ENCODE data around the gene CYBC1.

The CYBC1 gene

DNA sequence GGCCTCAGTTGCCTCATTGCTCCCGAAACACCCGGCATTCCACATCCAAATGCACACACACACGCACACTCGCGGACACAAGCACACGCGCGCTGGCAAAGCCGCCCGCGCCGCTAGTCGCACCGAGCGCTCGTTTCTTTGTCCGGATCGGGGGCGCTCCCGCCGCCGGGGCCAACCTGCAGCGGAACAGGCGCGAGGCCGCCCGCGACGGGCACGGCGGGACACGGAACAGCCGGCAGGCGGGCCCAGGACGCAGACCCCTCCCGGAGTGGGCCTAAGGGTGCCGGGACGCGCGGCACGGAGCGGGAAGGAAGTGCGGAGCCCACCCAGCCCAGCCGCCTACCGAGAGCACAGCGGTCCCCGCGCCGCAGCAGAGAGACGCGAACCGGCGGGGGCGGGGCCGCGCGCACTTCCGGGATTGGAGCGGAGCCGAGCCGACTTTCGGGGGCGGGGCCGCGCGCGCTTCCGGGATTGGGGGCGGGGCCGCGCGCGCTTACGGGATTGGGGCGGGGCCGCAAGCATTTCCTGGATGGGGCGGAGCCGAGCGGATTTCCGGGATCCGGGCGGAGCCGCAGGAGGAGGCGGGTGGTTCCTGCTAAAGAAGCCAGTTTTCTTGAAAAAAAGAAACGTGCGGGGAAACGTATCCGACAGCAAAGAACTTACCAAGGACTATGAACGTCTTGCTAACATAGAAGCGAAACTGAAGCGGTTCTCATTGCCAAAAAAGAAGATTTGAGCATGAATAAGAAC, at the start of gene CYBC1:
TSS of gene CYBC1 (minus strand) at position 396 of the 750 bp plus-strand sequence. CDS start 1,498 bp downstream, outside the sequence.
- DNase-seq (ENCODE audit: low read depth in 2 of 2), result peak; percentile 88 to 93

DNA sequence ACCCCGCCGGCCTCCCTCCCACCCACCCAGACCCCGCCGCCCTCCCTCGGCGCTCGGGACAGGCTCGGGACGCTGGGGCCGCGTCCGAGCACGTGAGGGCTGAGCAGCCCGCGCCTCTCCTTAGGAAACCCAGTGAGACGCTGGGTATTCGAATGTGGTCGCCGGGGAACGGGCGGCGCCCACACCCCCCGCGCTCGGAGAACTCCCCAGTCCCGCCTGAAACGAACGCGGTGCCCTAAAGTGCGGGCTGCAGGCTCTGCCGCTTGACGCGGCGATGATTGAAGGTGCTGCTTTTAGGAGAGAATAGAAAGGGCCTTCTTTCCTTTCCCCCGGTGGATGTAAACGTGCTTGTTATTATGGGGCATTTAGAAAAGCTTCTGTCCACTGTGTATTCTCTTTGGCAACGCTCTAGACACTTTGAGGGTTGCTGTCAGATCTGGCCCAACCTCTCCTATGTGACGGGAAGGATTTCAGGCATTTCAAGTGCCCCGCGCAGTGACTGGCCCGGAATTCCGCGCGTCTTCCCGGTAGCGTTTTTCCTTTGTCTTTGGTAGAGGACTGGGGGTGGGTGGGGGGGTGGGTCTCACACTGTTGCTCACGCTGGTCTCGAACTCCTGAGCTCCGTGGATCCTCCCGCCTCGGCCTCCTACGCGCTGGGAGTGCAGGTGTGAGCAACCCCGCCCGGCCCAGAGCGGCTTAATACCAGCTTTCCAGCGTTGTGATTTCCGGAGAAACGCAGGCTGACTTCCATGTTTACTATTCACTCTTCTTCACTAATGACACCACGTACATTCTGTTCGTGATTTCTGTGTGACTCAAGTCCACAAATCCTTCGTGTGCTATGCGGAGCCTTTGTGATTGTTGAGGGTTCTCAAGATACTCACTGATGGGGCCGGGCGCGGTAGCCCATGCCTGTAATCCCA, 47.2 kb upstream of the CYBC1 start:
- peak in 1 of 2 donors; percentile 35 for DNase-seq (ENCODE audit: low read depth in 2 of 2)

DNA sequence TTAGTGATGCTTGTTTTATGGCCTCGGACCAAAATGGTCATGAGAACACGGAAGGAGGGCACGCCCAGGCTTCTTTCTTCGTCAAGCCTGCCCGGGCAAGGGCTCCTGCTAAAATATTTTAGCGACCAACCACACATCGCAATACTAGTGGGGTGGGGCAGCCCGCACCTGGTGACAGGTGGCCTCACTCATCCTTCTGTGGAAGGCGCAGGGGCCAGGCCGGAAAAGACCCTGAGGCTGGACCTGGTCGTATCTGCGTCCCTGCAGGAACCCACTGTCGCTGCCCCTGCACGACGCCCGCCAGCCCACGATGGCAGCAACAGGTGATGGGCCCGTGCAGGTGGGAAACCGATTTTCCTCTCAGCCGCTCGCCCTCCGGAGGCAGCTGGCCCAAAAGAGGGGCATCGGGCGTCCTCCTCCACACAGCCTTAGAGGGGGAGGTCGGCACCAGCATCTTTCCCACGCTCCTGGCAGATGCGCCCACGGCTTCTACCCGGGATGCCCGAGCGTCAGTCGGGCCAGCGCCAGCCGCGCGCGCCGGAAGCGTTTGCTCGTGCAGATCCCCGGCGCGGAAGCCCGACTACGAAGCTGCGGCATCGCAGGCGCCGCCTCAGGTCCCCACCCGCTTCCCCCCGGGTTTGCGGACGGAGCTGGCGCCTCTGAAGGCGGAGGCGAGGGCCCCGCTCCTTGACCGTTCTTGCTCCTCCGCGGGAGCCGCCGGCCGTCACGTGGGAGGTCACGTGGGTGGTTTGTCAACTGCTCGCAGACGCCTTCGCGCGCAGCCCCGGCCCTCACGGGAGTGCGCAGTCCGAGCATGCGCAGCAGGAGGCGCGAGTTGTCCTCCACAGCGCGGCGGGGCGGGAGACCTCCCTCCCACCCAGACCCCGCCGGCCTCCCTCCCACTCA, 46.2 kb upstream of the CYBC1 start:
- DNase-seq (ENCODE audit: low read depth in 2 of 2), result peak; percentile 82 to 91

DNA sequence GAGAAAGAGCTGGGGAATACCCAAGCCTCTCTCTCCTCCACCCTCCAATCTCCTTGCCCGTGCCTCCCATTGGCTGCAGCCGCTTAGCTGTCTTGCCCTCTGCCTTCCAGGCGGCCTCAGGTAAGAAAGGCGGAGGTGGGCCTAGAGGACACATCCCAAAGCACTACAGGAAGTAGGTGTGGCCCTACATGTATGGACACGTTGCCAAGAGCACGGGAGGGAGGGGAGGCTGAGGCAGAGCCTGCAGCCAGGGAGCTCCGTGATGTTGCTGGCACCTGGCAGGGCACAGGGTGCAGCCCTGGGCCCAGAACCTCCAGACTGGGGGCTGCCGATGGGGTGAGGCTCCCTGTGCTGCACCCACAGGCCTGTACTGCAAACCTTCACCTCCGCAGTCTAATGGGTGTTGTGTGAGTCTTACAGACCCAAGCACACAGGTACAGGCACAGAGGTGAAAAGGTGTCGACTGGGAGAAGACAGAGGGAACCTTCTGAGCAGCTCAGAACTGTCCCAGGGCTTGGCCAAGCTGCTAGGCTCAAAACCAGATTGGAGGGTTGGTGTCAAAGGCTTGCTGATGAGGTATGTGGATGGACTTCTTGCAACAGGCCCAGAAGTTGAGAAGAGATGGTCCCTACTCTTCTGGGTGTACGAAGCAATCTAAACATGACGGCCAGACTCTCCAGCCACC, 45.4 kb upstream of the CYBC1 start:
- no peak for DNase-seq (ENCODE audit: low read depth in 2 of 2)

DNA sequence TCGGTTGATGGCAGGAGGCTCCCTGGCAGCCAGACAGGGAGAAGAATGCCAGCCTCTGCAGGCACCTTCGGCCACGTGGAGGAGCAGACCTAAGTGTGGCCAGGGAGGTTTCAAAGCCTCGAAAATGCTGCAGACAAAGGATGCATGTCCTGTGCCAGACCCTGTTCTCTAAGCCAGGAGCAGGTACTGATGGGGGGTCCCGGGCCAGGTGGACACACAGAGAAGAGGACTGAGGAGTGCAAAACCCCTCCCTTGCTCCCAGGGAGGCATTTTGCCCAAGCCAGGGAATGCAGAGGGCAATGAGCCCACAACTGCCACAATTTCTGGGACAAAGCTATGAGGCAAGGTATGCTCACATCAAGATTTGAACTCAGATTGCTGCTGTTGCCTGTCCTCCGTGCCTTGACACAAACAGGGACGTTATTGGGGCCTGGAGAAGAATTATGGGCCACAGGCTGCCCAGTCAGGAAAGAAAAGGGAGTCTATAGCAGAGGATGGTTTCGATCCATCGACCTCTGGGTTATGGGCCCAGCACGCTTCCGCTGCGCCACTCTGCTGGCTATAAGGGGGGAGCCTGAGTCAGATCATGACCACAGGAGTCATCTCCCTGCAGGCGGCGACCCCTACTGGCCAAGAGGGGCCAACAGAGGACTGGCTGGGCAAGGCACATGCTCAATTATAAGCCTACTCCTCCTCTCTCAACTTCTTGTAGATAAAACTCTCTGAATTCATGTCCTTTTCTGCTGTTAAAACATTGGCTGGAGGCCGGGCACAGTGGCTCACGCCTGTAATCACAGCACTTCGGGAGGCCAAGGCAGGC, 43.9 kb upstream of the CYBC1 start:
- DNase-seq (ENCODE audit: low read depth in 2 of 2), result peak; percentile 76 to 78

DNA sequence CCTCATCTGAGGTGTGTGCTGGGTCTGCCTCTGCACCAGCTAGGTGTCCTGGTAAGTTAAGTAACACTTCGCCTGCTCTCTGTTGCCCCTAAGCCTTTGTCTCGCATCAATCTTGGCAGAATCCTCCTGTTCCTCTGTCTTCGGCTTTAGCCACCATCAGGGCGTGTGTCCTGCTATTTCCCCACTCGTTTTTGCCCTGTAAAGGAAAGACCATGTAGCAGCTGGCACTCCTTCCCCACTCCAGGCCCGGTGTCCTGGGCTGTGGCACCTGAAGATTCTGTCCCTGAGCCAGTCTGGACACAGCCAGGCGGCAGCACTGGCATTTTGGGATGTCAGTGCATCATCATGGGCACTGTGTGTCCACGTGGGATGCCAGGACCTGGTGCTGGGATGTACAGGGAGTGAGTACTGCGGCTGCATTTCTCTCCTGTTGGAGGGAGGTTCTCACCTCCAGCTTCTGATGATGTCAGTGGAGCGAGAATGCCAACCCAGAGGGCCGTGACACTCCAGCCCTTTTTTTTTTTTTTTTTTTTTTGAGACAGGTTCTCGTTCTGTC, 42.8 kb upstream of the CYBC1 start:
- DNase-seq (ENCODE audit: low read depth in 2 of 2), result no peak

DNA sequence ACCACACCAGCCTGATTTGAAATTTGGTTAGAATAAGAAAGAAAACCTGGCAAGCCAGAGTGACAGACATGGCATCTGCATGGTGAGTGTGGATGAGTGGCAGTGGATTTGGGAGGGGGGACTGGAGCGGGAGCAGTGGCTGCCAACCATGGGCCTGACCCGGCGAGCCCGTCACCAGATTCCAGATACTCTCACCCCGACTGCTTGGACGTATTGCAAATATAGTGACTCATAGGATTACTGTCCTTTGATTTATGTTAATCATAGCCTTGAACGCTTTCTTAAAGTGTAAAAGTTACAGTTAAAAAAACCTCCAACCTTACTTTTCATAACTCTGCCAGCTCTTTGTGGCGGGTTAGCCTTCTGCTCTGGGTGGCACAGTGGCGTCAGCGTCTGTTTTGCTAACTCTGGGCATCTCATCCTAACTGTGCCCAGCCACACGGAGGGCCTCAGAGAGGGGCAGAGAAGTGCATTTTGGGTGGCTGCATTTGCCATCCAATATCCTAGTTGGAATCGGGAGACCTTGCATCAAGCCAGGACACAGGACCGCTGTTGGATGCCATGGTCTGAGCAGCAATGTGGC, 42.2 kb upstream of the CYBC1 start:
- no peak for DNase-seq (ENCODE audit: low read depth in 2 of 2)

DNA sequence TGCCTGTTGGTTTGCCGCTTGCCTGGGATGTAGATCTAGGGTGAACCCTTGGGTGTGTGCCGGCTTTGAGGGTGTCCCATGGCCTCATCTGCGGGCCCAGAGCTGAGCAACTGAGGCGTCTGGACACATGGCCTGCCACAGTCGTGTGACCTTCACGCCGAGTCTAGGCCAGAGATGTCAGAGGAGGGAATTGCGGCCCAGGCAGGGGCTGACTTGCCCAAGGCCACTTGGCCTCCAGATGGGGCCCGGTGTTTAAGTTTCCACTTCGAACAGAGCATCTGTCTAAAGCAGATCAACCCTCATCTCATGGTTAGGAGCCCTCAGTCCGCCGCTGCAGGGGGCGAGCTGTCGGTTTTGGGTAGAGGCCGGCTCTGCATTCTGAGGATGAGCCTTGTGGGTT, 41.0 kb upstream of the CYBC1 start:
- no peak for DNase-seq (ENCODE audit: low read depth in 2 of 2)

DNA sequence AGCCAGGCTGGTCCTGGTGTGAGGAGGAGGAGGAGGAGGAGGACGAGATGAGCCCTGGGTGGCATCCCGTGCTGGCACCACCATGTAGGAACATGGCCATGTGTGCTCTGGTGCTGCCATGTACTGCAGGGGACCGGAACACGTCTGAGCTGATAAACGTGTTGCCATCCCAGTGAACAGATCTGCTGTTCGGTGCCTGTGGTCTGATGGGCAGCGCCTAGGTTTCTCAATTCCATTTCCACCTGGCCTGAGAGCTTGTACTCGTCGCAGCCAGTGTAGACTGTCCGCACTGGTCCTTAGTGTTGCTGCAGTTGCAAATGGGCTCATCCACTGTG, 40.6 kb upstream of the CYBC1 start:
- no peak for DNase-seq (ENCODE audit: low read depth in 2 of 2)

DNA sequence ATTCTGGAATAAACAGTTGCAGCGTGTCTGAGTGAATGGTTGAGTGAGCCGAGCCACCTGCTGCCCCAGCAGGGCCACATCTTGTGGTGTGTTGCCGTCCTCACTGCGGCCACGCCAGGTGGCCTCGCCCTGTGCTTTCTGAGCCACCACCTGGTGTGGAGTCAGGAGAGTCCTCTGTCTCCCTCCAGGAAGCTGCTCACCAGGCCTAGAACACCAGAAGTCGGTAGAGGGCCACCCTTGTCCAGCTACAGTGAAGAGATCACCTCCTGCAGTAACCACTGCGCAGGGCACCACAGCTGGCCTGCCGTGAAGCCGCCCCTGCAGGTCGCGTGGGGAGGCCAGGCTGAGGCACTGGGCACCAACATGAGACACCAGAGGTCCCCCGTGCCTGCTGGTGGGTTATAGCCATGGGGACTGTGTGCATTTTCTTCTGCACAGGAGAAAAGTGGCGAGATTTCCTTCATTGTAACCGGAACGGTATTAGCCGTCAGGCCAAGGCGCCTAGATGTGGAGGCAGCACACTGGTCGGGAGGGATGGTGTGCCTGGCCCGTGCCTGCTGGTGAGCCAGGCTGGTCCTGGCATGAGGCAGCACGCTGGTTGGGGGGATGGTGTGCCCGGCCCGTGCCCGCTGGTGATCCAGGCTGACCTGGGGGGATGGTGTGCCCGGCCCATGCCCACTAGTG, 40.1 kb upstream of the CYBC1 start:
- no peak for DNase-seq (ENCODE audit: low read depth in 2 of 2)

DNA sequence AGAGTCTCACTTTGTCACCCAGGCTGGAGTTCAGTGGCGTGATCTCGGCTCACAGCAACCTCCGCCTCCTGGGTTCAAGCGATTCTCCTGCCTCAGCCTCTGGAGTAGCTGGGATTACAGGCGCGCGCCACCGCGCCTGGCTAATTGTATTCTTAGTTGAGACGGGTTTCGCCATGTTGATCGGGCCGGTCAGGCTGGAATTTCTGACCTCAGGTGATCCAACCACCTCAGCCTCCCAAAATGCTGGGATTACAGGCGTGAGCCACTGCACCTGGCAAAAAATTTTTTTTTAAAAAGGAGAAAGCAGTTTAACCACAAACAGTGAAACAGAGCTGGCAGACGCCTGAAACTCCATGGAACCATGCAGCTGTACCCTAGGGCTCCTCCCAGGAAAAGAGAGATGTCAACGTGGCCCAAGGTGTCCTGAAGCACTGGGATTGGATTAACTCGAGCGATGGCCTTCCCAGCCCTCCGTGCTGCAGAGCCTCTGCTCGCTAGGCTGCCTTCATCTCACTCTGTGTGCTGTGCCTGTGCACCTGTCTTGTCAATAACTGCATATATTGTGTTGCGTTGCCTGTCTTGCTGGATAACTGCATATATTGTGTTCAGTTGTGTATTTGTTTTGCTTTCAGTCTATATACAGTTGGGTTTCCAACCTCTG, 39.4 kb upstream of the CYBC1 start:
- DNase-seq (ENCODE audit: low read depth in 2 of 2), result no peak

DNA sequence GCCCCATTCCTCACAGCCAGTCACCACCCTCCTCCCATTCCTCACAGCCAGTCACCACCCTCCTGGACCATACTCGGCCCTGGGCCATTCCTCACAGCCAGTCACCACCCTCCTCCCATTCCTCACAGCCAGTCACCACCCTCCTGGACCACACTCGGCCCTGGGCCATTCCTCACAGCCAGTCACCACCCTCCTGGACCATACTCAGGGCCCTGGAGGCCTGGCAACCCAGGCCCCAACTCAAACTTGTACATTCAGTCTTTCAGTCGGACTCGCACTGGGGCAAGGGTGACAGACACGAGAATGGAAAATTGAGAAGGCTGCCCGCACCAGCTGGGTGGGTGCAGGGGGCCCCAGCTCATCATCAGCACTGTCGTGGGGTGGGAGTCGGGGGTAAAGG, 38.6 kb upstream of the CYBC1 start:
- DNase-seq (ENCODE audit: low read depth in 2 of 2), result no peak

DNA sequence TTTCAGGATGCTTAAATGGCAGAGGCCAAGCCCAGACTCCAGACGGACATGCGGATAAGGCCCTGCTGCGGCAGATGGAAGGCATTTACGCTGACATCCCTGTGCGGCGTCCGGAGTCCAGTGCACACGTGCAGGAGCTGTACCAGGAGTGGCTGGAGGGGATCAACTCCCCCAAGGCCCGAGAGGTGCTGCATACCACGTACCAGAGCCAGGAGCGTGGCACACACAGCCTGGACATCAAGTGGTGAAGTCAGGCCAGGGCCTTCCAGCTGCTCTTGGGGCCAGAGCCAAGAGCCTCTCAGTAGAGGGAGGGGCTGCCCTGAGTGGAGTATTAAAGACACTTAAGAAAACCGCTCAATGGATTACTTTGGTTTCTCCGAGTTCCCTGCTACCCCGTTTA, 37.4 kb upstream of the CYBC1 start:
- no peak for DNase-seq (ENCODE audit: low read depth in 2 of 2)

DNA sequence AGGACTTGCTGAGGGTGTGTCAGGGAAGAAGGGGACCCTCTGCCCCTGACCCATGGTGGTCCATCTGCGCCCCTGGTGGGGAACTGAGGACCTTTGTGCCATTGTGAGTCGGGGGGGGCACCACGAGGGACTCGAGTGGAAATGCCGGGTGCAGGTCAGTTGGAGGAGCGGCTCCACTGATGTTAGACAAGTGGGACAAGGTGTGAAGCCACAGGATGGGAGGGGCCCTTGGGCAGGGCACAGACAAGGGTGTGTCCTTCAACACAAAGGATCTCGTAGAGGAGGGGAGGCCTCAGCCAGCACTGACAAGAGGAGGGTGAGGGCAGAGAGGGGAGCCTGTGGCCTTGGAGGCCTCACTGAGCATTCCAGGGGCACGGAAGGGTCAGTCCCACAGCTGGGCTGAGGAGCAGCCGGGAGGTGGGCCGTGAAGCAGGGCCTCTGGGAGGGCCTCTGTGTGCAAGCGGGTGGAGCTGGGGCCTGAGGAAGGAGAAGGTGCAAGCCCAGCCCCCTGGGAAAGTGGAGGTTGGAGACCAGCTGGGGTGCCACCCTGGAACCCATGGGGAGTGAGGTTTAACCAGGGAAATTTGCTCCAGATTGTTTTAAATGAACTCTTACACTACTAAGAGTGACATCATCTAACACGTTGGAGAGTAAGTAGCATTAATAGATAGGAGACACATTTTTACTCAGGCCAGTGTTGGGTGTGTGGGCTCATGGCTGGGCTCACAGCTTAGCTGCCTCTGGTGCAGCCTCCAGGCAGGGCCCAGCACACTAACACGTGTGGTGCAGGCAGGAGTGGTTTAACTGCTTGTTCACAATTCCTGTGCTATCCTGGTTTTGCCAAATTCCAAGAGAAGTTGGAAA, 35.9 kb upstream of the CYBC1 start:
- DNase-seq (ENCODE audit: low read depth in 2 of 2), result no peak

DNA sequence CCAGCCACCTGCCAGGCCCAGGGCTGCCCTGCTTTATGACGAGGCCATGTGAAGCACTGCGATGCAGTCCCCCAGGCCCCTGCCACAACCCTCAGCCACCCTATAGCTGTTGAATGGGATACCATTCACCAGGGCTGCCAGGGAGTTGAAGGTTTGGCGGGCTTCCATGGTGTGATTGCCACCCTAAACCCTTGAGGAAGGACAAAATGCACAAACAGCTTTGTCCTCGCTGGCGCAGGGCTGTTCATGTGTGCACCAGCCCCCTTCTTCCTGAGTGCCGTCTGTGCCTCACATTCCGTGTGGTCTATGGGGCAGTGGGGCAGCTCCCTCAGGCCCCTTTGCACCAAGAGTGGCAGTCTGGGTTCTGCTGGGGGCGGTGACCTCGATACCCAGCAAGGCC, 33.3 kb upstream of the CYBC1 start:
- no peak for DNase-seq (ENCODE audit: low read depth in 2 of 2)

DNA sequence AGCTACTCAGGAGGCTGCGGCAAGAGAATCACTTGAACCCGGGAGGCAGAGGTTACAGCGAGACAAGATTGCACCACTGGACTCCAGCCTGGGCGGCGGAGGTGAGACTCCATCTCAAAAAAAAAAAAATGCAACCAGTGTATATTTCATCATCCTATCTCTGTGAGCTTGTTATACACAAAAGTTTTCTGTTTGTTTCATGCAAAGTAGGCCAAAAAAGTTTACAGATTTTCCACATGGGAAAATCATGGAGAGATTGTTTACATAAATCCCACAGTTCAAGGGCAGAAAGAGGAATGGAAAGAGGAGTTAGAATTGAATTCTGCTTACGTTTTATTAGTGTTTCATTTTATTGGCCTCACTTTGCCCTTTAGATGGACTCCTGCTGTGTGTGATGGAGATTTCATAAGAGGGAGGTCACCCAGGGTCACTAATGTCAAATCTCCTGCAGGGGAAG, 32.7 kb upstream of the CYBC1 start:
- DNase-seq (ENCODE audit: low read depth in 2 of 2), result no peak

DNA sequence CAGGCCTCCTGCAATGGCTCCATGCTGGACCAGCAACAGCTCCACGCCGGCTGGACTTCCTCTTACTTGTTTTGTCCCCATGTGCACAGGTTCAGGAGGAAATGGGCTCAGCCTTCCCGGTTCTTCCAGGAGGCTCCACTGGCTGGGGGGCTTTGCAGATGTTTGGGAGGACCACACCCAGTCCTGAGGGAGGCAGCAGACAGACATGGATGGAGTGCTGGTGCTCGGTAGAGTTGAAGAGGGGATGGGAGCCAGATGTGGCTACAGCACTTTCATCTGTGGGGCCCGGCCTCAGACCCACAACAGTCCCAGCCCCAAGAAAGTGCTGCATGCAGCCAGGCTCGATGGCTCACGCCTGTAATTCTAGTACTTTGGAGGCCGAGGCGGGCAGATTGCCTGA, 29.8 kb upstream of the CYBC1 start:
- no peak for DNase-seq (ENCODE audit: low read depth in 2 of 2)

DNA sequence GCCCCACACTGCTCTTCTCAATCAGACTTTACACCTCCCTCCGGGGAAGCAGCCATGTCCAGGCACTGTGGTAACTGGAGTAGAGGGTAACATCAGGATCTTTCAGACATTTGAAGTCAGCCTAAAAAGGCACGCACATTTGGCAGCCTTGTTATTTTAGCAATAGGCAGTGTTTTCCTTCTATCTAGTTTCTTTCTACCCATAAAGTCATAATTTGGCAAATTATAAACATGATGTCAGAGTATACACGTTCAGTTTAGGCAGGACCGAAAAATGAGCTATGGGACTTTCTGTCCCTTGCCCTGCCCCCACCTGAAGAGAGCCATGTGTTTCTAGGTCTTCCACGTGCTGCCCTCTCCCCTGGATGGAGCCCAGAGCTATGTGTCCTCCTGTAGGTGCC, 29.1 kb upstream of the CYBC1 start:
- no peak for DNase-seq (ENCODE audit: low read depth in 2 of 2)
